ENCODE data around the gene USP6NL. TPM values are rescaled to one million over a fixed set of nuclear protein-coding genes. Genes with fewer than 3 reads are reported as not detected.

USP6NL gene
- total and polyA plus RNA-seq, 2 of the 8 experiments (the other 6 are each of a cell fraction or from before 2014, with no cell fraction given) = 10.9 to 28.8 TPM

DNA sequence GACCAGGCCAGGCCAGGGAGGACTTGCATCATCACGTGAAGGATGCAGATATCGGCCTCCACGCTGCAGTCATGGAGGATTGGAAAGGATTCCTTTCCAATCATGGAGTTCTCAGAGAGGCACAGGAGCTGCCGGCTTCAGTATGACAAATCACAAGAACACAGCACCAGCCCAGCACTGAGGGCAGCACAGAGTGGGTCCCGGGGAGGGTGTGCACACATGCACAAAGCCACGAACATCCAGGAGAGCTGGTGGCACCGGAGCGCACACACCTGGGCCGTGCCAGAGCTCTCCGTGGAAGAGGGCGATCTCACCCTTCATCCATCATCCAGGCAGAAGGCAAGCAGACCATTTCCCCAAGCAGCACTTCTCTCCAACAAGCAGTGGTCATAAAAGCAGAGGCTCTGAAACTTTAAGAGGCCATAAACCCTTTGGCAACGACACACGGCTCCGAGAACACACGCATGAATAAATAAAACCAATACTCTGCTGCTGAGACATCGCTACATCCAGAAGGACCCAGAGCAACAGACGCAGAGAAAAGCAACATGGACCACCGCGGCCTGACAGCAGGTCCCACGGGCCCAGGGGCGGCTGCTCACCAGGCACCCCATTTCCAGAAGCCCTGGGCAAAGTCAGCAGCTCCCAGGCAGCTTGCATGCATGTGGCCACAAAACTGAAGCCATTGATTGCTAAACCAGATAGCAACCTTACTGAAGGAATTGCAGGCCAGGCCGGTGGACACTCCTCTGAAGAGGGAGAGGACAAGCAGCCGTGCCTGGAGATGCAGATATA, 180.8 kb downstream of the USP6NL start (continued):
- TF ChIP-seq SIRT6 (IDR thresholded peaks at IDR 0.05; ENCODE audit: low read length) (no peak), GABPA (IDR thresholded peaks at IDR 0.05; ENCODE audit: borderline replicate concordance, insufficient read depth, low read length) (no peak), NRF1 (IDR thresholded peaks at IDR 0.05; ENCODE audit: low read depth, low read length) (no peak), KDM4A (IDR thresholded peaks at IDR 0.05; ENCODE audit: low read depth, low read length, severe bottlenecking) (no peak)
- TF ChIP-seq, protein P1, sequence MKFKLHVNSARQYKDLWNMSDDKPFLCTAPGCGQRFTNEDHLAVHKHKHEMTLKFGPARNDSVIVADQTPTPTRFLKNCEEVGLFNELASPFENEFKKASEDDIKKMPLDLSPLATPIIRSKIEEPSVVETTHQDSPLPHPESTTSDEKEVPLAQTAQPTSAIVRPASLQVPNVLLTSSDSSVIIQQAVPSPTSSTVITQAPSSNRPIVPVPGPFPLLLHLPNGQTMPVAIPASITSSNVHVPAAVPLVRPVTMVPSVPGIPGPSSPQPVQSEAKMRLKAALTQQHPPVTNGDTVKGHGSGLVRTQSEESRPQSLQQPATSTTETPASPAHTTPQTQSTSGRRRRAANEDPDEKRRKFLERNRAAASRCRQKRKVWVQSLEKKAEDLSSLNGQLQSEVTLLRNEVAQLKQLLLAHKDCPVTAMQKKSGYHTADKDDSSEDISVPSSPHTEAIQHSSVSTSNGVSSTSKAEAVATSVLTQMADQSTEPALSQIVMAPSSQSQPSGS (IDR thresholded peaks at IDR 0.05; ENCODE audit: low read length) = no peak
